GM12873 (cell line): ENCODE results near the gene EFL1.

ENCODE experiments used
- CTCF ChIP-seq: IDR thresholded peaks from 2 replicates; pipeline ENCODE4 v1.5.1; 2012; ENCODE audit warnings: low read depth, mild to moderate bottlenecking, moderate library complexity, low read length, control low read depth; ENCODE audit not compliant: insufficient read depth; ENCODE audit errors: missing control alignments

The EFL1 gene

GRCh38 chr15:82137261-82137660, 125.3 kb downstream of the EFL1 start:
- no peak for TF ChIP-seq CTCF

GRCh38 chr15:82136120-82136519, 126.4 kb downstream of the EFL1 start:
- no peak for TF ChIP-seq CTCF

- TF ChIP-seq CTCF, result no peak
Measured at GRCh38 chr15:82135638-82136037, 126.9 kb downstream of the EFL1 start.

GRCh38 chr15:82134461-82134860, 128.1 kb downstream of the EFL1 start:
- no peak for TF ChIP-seq CTCF

- no peak for TF ChIP-seq CTCF
Measured at GRCh38 chr15:82133251-82133650, 129.3 kb downstream of the EFL1 start.

GRCh38 chr15:82132742-82133141, 129.8 kb downstream of the EFL1 start:
- no peak for TF ChIP-seq CTCF

GRCh38 chr15:82132096-82132495, 130.4 kb downstream of the EFL1 start:
- TF ChIP-seq CTCF, result no peak
